K562 treated with DMSO at 1 percent for 24 hours (cell line): ENCODE data around the gene OR7G1. TPM values are rescaled to one million over a fixed set of nuclear protein-coding genes. Genes with fewer than 3 reads are reported as not detected.

Experiments used
- total RNA-seq: library from RNA; unstranded; fragments of 300-600 nt; gene quantifications from 2 replicates; pipeline ENCODE4 v1.2.3, GENCODE V29; 2022; ENCODE audit warnings: low read depth; ENCODE audit not compliant: insufficient read depth

The OR7G1 gene, protein sequence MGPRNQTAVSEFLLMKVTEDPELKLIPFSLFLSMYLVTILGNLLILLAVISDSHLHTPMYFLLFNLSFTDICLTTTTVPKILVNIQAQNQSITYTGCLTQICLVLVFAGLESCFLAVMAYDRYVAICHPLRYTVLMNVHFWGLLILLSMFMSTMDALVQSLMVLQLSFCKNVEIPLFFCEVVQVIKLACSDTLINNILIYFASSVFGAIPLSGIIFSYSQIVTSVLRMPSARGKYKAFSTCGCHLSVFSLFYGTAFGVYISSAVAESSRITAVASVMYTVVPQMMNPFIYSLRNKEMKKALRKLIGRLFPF
- total RNA-seq = not detected in 2 replicates

DNA sequence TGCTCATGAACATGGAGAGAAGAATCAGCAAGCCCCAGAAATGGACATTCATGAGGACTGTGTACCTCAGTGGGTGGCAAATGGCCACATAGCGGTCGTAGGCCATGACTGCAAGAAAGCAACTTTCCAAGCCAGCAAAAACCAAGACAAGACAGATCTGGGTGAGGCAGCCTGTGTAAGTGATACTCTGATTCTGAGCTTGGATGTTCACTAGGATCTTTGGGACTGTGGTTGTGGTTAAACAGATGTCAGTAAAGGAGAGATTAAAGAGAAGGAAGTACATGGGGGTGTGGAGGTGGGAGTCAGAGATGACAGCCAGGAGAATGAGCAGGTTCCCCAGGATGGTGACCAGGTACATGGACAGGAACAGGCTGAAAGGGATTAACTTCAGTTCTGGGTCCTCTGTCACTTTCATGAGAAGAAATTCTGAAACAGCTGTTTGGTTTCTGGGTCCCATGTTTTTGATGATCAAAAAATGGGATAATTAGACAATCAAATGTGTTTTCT lies at the start of gene OR7G1:
TSS of gene OR7G1 (minus strand) at position 457 of the 507 bp plus-strand sequence. CDS start at position 457, 0 bp downstream.

GRCh38 chr19:9140159-9140874 lies 24.8 kb upstream of the OR7G1 start, which contains the start of gene ZNF317:
ZNF317 (plus strand) TSS chr19:9140397; CDS start chr19:9156017, 15,620 bp downstream.

GRCh38 chr19:9126900-9127405 lies 11.4 kb upstream of the OR7G1 start, which contains the start of gene OR7G3:
OR7G3 (minus strand) TSS chr19:9126950; CDS start chr19:9126950, 0 bp downstream.

DNA sequence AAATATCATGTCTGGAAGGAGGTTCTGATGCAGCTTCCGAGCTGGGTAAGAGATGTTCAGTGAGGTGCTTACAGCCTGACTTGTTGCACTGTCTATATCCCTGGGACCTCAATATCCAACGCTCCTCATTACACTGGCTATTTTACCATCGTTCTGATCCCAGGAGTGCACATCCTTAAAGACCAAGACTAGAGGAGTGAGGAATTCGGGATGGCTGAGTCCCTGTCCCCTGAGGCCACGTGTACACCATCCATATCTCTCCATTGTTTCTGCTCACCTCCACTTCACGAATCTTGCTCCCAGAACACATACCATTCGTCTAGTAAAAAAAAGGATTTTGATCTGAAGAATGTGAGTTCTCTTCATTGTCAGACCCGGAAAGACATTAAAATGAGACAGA lies 8.2 kb downstream of the OR7G1 start, which contains the start of gene OR7G2:
TSS of gene OR7G2 (minus strand) at position 101 of the 400 bp plus-strand sequence. CDS start 4,232 bp downstream, outside the sequence.

GRCh38 chr19:9086761-9087160 lies 28.8 kb downstream of the OR7G1 start, which contains the start of gene OR1M1:
OR1M1 (plus strand) TSS chr19:9087061; CDS start chr19:9093245, 6,184 bp downstream.

Other genes starting within 250 kb of the OR7G1 start
- not detected in 2 replicates for gene MUC16, start 105.4 kb downstream of the OR7G1 start, total RNA-seq
- not detected in 2 replicates for gene OR1M1, start 28.7 kb downstream of the OR7G1 start, total RNA-seq
- gene OR7G2, start 8.3 kb downstream of the OR7G1 start, total RNA-seq = not detected in 2 replicates
- not detected in 2 replicates for gene OR7G3, start 11.2 kb upstream of the OR7G1 start, total RNA-seq
- 15.4 and 16.9 TPM in 2 replicates for gene ZNF317, start 24.6 kb upstream of the OR7G1 start, total RNA-seq
- 0.38 and 0.75 TPM in 2 replicates for gene OR7D2, start 63.2 kb upstream of the OR7G1 start, total RNA-seq
- not detected in 2 replicates for gene OR7D4, start 103.8 kb upstream of the OR7G1 start, total RNA-seq
- gene OR7E24, start 135.2 kb upstream of the OR7G1 start, total RNA-seq = not detected in 2 replicates
- gene ZNF699, start 194.1 kb upstream of the OR7G1 start, total RNA-seq = 2.9 and 5.7 TPM in 2 replicates
- 5.7 and 8.4 TPM in 2 replicates for gene ZNF559, start 208.4 kb upstream of the OR7G1 start, total RNA-seq
- 2.2 and 7.2 TPM in 2 replicates for gene ZNF177, start 247.2 kb upstream of the OR7G1 start, total RNA-seq